Measurements from ENCODE around the gene BRSK2.

BRSK2 gene

DNA sequence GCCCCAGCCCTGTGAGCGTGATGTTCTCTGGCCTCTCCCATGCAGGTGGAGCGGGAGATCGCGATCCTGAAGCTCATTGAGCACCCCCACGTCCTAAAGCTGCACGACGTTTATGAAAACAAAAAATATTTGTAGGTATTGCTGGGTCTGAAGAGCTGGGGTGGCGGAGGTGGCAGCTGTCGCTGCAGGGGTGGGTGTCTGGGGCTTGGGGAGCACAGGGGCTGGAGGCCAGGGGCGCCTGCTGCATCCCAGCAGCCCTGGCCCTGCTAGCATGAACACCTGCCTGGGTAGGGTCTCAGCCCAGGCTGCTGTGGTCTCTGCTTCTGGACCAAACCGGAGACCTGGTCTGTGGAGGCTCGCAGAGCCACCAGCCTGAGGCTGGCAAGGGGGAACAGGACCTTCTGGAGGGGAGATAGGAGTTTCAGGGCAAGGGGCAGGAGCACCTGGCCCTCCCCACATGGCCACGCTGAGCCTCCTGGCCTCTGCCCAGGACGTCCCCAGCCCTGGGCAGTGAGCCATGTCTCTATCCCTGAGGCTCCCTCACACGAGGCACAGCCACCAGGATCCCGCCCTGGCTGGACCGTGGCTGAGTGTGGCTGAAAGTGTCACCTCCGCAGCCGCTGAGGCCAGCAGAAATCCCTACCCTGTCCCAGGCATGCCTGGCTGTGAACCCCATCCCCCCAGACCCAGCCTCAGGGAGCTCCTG, 48.7 kb downstream of the BRSK2 start:
- DNase-seq = no peak

DNA sequence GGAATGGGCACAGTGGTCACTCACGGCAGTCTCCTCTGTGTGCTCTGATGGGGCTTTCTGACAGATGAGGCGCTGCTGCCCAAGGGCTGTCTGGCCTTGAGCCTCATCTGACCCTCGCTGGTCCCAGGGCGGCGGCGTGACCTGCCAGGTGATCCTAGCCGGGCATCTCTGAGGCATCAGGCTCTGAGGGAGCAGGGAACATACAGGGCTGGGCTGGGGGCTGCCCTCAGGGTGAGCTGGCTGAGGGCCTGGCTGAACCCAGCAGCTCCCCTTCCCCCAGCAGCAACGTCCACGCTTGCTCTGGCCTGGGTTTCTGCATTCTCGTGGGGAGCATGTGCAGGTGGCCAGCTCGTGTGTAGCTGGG, 49.2 kb downstream of the BRSK2 start:
- no peak for DNase-seq

DNA sequence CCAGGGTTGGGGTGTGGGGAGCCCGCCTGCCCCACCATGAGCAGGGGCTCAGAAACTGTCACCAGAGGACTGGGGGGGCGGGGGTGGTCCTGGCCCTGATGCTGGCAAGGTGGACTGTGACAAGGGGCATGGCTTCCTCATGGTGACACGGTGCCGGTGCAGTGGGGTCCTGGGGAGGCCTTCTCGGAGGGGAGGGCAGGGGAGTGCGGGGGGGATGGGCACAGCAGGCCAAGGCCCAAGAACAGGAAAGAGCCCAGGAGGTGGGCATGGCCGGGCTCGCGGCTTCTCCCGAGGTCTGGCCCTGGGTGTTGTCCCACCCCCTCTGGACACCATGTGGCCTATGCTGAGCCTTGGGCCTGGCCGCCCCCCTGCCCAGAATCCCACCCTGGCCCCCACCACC, 49.6 kb downstream of the BRSK2 start:
- no peak for DNase-seq

DNA sequence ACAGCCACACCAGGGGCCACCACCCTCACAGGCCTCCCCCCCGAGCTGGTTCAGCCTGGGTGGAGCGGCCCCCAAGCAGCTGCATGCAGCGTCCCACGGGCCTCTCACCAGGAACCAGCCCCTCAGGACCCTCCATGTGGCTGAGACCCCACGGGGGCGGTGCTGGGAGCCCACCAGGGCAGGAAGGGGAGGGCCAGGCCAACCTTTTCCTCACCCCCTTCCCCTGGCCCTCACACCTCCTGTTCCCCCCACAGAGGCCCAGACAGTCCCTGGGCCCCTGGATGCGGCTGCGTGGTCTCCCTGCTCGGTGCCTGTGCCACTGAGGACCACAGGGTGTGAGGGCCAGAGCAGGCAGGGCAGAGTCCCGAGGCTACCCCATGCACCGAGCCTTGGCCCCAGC, 50.3 kb downstream of the BRSK2 start:
- no peak for DNase-seq

DNA sequence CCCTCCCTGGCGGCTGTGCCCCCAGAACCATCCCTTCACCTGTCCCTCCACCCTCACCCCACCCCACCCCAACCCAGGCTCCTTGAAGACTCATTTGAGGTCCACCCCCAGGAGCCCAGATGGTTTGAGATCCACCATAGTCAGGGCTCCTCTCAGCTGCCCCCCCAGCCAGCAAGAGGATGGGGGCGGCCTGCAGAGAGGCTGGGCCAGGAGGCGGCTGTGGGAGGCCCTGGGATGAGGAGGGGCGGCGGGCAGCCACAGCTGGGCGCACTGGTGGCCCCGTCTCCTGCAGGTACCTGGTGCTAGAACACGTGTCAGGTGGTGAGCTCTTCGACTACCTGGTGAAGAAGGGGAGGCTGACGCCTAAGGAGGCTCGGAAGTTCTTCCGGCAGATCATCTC, 50.8 kb downstream of the BRSK2 start:
- no peak for DNase-seq

DNA sequence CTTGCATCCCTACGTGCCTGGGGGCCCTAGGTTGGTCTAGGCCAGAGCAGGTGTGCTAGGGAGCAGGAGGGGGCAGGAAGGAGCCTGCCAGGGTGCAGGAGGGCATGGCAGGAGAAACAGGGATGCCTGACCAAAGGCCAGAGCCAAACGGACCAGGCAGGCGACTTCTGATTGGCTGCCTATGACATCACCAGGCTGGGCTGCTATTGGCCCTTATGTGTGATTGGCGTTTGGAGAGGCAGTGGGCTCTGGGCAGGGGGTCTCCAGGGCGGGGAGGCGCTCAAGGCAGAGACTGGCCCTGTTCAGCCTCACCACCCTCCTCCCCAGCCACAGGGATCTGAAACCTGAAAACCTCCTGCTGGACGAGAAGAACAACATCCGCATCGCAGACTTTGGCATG, 52.4 kb downstream of the BRSK2 start:
- no peak for DNase-seq

DNA sequence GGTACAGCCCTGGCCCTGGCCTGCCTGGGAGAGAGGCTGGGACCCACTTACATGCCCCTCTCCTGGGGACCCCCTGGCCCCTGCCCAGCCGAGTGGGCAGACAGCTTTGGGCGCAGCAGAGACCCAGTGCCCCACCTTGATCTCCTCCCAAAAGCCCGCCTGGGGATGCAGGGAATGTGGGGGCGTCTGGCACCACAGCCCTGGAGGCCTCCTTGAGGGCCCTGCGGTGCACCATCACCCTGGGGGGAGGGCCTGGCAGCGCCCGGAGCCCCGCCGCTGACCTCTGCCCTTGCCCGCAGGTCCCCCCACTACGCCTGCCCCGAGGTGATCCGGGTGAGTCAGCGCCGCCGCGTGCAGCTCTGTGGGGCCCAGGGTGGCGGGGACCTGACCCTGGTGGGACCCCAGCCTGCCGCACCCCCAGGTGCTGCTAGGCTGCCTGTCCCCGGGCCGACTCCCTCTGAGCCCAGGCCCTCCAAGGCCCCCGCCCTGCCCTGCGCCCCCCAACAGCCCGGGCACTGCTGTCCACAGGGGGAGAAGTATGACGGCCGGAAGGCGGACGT, 53.2 kb downstream of the BRSK2 start:
- no peak for DNase-seq

DNA sequence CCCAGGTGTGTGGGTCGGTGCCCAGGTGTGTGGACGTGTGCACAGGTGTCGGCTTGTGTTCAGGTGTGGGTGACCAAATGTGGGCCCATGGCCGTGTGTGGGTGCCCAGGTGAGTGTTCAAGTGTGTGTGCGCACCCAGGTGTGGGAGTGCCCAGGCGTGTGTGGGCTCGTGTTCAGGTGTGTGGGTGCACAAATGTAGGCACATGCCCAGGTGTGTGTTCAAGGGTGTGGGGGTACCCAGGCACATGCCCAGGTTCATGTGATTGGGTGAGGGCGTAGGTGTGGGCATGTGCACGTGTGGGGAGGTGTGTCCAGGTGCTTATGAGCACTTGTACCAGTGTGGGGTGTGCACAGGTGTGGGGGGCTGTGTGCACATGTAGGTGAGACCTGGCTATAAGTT, 54.0 kb downstream of the BRSK2 start:
- no peak for DNase-seq

DNA sequence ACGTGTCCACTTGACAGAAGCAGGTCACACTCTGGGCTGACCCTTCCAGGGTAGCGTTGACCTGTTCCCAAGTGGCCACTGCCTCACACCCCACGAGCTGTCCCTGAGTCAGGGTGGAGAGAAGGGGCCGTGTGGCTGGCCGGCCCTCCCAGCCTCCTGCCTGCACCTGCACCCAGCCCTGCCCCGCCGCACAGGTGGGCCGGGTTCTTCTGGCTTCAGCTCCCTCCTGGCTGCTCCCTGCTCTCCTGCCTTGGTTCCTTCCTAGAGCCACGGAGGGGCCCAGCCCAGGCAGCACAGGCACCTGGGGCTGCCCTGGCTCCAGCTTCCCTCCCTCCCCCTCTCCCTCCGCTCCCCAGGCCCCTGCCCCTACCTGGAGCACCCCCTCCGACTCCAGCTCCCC, 54.6 kb downstream of the BRSK2 start:
- DNase-seq = no peak

DNA sequence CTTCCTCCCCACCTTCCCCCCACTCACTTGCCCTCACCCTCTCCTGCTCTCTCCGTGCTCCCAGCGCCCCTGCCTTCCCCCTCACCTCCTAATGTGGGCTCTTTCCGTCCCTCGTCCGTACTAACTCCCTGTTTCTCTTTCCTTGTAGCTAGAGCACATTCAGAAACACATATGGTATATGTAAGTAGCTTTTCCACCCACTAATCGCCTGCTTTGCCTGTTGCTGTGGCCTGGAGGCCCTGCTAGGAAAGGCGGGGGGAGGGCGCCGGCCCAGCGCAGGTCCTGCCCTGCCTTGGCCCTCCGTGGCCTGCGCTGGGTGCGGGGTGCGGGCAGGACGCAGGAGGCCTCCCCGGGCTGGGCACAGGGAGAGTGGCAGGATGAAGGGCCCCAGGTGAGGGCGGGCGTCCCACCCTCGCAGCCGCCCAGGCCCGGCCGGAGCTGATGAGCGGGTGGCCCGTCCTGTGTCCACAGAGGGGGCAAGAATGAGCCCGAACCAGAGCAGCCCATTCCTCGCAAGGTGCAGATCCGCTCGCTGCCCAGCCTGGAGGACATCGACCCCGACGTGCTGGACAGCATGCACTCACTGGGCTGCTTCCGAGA, 55.2 kb downstream of the BRSK2 start:
- no peak for DNase-seq

DNA sequence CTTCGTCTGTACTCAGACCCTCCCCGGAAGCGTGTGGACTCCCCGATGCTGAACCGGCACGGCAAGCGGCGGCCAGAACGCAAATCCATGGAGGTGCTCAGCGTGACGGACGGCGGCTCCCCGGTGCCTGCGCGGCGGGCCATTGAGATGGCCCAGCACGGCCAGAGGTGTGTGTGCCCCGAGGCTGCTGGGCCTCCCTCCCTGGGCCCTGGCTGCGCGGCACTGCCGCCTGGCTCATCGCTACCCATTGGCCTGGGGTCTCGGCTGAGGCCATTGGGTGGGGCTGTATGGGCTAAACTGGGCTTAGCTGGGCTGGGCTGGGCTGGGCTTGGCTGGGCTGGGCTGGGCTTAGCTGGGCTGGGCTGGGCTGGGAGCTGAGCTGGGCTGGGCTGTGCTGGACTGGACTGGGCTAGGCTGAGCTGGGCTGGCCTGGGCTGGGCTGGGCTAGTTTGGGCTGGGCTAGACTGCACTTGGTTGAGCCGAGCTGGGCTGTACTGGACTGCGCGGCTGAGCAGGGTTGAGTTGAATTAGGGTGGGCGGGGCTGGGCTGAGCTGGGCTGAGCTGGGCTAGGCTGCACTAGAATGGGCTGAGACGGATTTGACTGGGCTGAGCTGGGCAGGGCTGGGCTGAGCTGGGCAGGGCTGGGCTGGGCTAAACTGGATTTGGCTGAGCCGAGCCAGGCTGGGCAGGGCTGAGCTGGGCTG, 56.2 kb downstream of the BRSK2 start:
- no peak for DNase-seq

DNA sequence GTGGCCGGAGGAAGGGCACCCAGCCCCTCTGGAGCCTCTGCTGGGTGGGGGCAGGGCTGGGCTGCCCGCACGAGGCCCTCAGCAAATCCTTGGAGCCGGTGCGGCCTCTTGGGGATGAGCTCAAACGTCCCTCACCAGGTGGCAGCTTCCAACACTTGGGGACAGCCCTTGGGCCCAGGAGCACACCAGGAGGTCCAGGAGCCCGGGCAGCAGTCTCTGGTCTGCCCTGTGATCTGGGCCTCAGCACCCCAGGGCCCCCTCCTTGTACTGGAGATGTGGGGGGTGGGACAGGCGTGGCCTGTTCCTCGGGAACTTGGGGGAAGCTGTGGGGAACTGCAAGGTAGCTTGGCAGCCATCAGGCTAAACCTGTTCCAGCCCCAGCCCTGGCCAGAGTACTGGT, 56.9 kb downstream of the BRSK2 start:
- DNase-seq = no peak

DNA sequence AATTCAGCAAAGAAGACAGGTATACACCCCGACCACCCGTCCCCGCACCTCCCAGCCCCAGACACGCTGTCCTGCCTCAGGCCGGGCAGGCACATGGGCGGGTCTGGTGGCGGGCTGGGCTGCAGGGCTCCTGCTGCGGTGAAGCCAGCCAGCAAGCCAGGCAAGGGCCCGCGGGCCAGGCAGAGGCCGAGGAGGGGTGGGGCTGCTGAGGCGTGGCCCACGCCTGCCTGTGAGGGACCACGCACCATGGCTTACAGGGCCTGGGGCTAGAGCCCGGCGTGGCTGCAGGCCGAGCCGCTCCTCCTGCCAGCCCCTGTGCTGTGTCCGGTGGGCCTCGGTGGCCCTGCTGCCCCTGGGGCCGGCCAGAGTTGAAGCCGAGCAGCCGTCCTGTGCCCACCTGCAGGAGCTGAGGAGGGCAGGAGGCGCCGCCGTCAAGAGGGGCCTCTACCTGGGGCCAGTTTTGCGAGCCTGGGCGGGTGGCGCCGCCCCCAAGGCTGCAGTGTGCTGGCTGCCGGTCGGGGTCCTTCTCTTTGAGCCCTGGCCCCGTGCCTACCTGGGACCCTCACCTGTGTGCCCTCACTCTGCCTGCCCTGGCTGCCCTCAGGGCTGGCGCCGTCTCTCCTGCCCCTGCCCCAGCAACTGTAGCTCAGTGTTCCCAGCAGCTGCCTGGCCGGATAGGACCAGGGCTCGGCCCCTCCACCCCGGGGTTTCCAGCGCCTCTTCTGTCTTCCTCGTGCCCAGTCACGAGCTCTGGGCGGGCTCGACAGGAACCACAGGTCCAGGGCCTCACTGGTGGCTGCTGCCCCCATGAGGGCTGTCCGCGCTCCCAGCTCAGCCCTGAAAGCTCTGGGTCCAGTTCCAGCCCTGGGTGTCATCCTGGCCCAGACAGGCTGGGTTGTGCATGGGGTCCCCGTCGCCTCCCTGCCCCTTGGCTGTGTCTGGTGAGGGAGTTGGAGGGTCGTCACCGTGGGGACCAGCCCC, 58.4 kb downstream of the BRSK2 start:
- DNase-seq = no peak

DNA sequence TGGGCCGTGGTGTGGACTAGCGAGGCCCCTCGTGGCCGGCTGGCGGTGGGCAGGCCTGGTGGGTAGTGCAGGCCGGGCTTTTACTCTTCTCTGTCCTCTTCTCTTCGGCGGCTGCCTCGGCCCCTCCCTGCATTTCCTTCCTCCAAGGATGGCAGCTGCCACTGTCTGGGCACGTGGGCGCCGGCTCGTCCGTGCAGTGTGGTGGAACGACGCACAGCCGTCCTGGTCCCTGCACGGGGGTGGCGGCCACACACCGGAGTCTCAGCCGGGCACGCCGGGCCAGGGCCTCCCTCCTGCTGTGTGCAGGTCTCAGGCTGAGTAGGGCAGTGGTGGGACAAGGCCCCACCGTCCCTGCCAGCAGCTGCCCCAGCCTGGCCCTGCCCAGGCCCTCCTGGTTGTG, 59.1 kb downstream of the BRSK2 start:
- no peak for DNase-seq

DNA sequence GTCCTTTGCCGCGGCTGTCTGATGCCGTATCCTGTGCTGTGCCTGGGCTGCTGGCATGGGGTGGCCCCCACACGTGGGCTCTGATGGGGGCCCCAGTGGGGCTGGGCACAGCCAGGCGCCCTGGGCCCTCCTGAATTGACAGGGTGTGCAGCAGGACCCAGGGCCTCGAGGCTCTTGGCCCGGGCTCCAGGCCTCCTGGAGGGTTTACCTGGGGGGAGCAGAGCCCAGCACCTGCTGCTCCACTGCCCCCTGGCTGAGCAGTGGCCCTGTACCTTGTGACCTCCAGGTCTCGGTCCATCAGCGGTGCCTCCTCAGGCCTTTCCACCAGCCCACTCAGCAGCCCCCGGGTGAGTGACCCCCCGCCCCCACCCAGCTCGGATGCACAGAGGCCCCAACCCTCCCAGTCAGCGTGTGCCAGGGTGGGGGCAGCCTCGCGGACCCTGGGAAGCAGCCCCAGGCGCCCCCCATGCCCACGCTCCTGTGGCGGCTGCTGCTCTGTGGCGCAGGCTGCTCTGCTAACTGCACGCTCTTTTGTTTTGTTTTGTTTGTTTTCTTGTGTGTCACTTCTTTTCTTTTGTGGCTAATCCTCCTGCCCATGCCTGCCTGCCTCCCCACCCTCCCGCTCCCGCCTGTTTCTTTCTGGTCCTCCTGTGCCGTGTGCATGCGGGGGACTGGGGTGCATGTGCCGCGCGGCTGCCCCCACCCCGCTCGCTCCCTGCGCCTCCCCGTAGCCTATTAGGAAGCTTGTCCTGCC, 59.9 kb downstream of the BRSK2 start:
- DNase-seq = no peak

DNA sequence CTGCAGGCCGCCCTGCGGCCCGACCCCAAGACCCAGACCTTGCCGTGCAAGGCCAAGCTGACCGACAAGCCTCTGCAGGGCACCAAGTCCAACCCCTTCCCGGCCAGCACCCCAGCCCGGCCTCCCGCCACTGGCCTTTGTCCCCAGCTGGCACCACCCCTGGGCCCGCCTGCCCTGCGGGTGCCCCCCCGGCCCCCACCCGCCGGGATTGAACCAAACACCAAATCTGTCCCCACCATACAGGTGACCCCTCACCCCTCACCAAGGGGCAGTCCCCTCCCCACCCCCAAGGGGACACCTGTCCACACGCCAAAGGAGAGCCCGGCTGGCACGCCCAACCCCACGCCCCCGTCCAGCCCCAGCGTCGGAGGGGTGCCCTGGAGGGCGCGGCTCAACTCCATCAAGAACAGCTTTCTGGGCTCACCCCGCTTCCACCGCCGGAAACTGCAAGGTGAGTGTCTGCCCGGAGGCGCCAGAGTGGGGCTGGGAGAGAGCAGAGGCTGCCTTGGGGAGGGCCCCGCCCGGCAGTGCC, 60.7 kb downstream of the BRSK2 start:
- DNase-seq = no peak

DNA sequence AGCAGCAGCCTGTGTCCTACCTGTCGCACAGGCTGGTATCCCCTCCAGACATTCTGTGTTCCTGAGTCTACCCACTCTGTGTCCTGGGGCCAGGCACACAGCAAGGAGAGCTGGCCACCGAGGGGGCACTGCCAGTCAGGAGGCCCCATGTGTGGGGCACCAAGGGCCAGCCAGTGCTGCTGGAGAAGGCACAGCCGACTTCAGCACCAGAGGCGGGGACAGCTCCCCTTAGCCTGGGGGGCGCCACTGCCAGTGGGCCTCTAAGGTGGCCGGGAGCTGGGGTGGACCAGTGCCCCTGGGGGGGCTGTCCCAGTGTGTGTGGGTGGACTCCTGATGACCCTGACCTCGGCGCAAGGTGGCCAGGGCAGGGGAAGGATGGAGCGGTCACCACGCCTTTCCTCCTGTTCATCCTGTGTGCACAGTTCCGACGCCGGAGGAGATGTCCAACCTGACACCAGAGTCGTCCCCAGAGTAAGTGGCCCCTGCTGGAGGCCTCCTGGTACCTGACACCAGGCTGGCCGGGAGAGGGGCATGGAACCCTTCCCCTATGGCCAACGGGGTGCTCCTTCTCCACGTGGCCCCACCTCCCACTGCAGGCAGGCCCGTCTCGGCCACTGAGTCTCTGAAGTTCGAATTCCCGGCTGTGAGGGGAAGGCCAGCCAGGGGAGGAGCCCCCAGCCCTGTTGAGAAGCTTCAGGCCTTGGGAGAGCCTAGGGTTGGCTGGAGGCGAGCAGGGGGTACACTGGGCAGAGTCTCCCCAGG, 61.4 kb downstream of the BRSK2 start:
- DNase-seq = no peak

DNA sequence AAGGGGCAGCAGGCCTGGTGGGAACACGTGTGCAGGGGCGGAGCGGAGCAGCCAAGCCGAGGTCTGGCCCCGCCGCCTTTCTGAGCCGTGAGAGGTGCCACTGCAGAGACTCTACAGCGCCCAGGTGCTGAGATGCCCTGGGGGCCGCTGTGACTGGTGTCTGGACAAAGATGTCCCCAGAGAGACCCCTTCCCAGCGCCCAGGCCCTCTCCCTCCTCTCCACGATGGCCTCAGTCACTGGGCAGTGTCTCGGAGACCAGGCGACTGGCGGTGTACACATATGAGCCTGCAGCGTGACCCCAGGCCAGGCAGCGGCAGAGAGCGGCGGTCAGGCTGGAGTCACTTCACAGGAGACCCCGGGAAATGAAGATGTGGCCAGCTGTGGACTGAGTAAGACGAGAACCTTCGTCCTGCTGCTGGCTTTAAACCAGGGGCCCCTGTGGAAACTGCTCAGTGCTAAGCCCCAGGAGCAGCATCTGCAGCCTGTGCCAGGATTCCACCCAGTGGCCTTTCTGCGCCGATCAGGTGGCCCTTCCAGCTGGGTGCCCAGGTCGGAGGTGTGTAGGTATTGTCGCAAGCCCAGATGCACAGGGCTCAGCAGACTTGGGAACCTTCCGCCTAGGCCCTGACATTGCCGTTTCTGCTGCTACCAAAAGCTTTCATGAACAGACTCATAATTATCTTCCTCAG, 62.2 kb downstream of the BRSK2 start:
- no peak for DNase-seq

DNA sequence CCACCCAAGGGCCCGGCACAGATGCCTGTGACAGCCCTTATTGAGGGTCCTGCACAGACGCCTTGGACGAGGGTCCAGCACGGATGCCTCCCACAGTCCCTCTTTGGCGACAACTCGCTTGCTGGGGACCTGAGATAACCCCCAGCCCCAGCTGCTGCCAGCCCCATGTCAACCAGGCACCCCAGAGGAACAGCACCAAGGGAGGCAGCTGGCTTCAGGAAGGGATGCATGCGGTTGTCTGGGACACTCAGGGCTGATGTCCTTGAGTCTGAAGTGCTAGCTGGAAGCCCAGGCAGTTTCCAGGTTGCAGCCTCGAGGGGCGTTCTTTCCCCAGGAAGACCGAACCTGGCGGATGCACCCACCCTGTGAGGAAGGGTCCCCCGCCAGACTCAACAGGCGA, 63.0 kb downstream of the BRSK2 start:
- no peak for DNase-seq

DNA sequence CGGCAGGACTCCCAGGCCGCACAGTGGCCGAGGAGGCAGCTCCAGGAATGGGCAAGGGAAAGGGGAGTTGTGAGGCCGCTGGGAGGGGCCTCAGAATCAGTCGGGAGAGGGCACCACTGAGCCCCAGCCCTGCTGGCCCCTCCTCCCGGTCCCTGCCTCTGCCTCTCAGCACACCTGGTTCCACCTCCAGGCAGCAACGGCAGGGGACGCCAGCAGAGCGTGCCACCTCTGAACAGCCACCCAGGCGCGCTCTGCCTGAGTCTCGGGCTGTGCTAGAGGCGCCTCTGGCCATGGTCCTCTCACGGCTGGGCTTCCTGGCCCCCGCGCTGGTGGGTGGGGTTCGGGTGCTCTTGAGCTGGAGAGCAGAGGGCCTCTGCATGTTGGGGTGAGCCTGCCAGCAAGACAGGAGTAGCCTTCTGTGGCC, 63.9 kb downstream of the BRSK2 start:
- no peak for DNase-seq

Data from activated gamma-delta T cell (primary cell).